HL-60 (cell line): ENCODE results near the gene CNIH3.

Source experiments
- CTCF ChIP-seq: IDR thresholded peaks from one replicate; pipeline ENCODE4 v1.5.1; 2011; ENCODE audit warnings: low read length, control low read depth, inconsistent platforms; ENCODE audit not compliant: insufficient read depth
- GABPA ChIP-seq: IDR thresholded peaks from 2 replicates; pipeline ENCODE4 v1.6.1; 2012; ENCODE audit warnings: low read depth
- POLR2AphosphoS5 ChIP-seq: IDR thresholded peaks from 2 replicates; pipeline ENCODE4 v1.6.1; 2012; ENCODE audit warnings: low read depth
- REST ChIP-seq: IDR thresholded peaks from 2 replicates; pipeline ENCODE4 v1.6.1; 2012; ENCODE audit warnings: low read depth; ENCODE audit not compliant: insufficient replicate concordance
- SPI1 ChIP-seq: IDR thresholded peaks from 2 replicates; pipeline ENCODE4 v1.6.1; 2012; ENCODE audit warnings: low read depth, mild to moderate bottlenecking, borderline replicate concordance

- no peak for TF ChIP-seq CTCF
- TF ChIP-seq REST = no peak
- TF ChIP-seq SPI1 = peak; percentile 78; the same call in 1 of the 2 replicates
- no peak for TF ChIP-seq POLR2AphosphoS5
- TF ChIP-seq GABPA = no peak
Measured at GRCh38 chr1:224774378-224774777, 158.3 kb downstream of the CNIH3 start.
